ENCODE data around the gene EXD1. TPM values are rescaled to one million over a fixed set of nuclear protein-coding genes. Genes with fewer than 3 reads are reported as not detected.
A peak's percentile ranks its signal among the peaks of the same experiment; 100 is the strongest.
"Not testable (repeated sequence)": the region's sequence is repeated elsewhere in the genome, so short reads cannot be mapped to it uniquely, and the experiment has no call there.

The EXD1 gene
- total RNA-seq, 2 donors from 2014 or later = not detected

DNA sequence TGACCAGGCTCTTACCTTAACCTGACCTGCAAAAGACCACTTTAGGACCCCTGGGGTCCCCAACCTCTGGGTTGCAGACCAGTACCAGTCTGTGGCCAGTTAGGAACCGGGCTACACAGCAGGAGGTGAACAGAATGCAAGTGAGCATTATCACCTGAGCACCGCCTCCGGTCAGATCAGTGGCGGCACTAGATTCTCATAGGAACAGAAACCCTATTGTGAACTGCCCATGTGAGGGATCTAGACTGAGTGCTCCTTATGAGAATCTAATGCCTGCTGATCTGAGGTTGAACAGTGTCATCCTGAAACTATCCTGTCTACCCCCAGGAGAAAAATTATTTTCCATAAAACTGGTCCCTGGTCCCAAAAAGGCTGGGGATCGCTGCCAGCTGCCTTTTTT is 20.9 kb upstream of the EXD1 start:
- H3K27me3 Mint-ChIP-seq = no peaks in the 10 kb centered on the region
- no peak overlapping the region for H3K27ac Mint-ChIP-seq
- H3K9me3 Mint-ChIP-seq = no peaks in the 10 kb centered on the region
- DNase-seq (ENCODE audit: low spot score) = no peak
- H3K4me3 Mint-ChIP-seq = no peak overlapping the region
- H3K4me1 Mint-ChIP-seq (ENCODE audit: low read depth in 2 of 2) = no peaks in the 10 kb centered on the region
- no peak for ATAC-seq
- no peaks in the 10 kb centered on the region for H3K36me3 Mint-ChIP-seq

DNA sequence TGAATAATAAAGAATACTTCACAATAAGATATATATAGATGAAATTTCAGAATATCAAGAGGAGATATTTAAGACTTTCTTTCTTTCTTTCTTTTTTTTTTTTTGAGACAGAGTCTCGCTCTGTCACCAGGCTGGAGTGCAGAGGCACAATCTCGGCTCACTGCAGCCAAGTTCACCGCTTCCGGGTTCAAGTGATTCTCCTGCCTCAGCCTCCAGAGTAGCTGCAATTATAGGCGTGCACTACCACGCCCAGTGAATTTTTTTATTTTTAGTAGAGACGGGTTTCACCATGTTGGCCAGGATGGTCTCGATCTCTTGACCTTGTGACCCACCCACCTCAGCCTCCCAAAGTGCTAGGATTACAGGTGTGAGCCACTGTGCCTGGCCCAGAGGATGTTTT is 20.2 kb upstream of the EXD1 start:
- H3K36me3 Mint-ChIP-seq; H3K27me3 Mint-ChIP-seq; H3K4me1 Mint-ChIP-seq (ENCODE audit: low read depth in 2 of 2); H3K4me3 Mint-ChIP-seq; DNase-seq (ENCODE audit: low spot score); H3K9me3 Mint-ChIP-seq; H3K27ac Mint-ChIP-seq; ATAC-seq: not testable (repeated sequence)

DNA sequence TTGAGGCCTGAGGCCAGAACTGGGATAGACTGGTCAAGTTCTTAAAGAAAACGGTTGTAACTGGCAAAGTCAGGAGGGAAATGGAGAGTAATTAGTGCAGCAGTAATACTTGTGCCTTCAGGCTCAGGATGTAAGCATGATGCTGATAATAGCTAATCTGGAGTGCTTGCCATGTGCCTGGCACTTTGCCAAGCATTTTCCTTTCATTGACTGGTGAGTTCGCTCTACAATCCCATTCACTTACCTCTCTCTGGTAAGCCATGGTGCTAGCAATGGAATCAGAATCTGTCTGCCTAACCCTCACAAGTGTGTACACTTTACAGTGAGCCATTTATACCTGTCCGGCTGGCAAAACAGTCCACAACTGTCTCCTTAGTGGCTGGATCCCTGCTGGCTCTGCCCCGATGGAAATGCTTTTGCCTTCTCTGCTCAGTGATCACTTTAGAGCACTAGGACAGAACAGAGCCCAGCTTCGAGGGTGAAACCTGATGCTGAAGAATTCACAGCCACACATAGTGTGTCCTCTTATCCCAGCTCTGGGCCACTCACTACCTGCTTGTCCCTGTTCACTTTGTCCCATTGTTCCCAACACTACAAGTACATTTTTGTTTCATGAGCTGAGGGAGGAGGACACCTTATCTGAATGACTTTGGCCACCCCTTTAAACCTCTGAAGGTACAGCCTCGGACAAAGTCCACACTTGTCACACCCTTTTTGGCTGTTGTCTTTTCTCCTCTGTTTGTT is 10.8 kb upstream of the EXD1 start:
- peaks cover 0 to 2% of the 10 kb centered on the region in 2 donors for H3K4me1 Mint-ChIP-seq (ENCODE audit: low read depth in 2 of 2)
- no peak overlapping the region for H3K27ac Mint-ChIP-seq
- no peaks in the 10 kb centered on the region for H3K36me3 Mint-ChIP-seq
- no peak overlapping the region for H3K4me3 Mint-ChIP-seq
- H3K9me3 Mint-ChIP-seq = no peaks in the 10 kb centered on the region
- DNase-seq (ENCODE audit: low spot score) (no peak), ATAC-seq (no peak)
- no peaks in the 10 kb centered on the region for H3K27me3 Mint-ChIP-seq

DNA sequence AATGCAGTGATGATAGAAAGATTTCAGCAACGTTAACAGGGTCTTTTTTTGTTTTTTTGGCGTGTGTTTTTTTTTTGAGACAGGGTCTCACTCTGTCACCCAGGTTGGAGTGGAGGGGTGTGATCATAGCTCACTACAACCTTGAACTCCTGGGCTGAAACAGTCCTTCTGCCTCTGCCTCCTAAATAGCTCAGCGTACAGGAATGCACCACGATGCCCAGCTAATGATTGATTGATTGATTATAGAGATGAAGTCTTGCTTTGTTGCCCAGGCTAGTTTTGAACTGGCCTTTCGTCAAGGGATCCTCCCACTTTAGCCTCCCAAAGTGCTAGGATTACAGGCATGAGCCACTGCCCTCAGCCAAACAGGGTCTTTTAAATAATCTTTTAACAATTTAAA is 7.5 kb upstream of the EXD1 start:
- Mint-ChIP-seq H3K9me3 (no peaks in the 10 kb centered on the region), H3K4me1 (ENCODE audit: low read depth in 2 of 2) (peaks cover 5 to 8% of the 10 kb centered on the region in 2 donors), H3K27me3 (no peaks in the 10 kb centered on the region), H3K4me3 (no peak overlapping the region), H3K27ac (no peak overlapping the region), H3K36me3 (no peaks in the 10 kb centered on the region)
- ATAC-seq (no peak), DNase-seq (ENCODE audit: low spot score) (no peak)

GRCh38 chr15:41235929-41236328 is 5.4 kb upstream of the EXD1 start:
- H3K4me3 Mint-ChIP-seq = no peak overlapping the region
- no peaks in the 10 kb centered on the region for H3K27me3 Mint-ChIP-seq
- DNase-seq (ENCODE audit: low spot score) (no peak), ATAC-seq (no peak)
- no peaks in the 10 kb centered on the region for H3K36me3 Mint-ChIP-seq
- peaks cover 16 to 24% of the 10 kb centered on the region in 2 donors for H3K4me1 Mint-ChIP-seq (ENCODE audit: low read depth in 2 of 2)
- no peaks in the 10 kb centered on the region for H3K9me3 Mint-ChIP-seq
- no peak overlapping the region for H3K27ac Mint-ChIP-seq

- peaks cover 20 to 24% of the 10 kb centered on the region in 2 donors for H3K4me1 Mint-ChIP-seq (ENCODE audit: low read depth in 2 of 2)
- not testable (repeated sequence) for H3K9me3 Mint-ChIP-seq; DNase-seq (ENCODE audit: low spot score); H3K36me3 Mint-ChIP-seq; ATAC-seq; H3K4me3 Mint-ChIP-seq; H3K27ac Mint-ChIP-seq; H3K27me3 Mint-ChIP-seq
These were observed 4.7 kb upstream of the EXD1 start for GRCh38 chr15:41235228-41235627.

DNA sequence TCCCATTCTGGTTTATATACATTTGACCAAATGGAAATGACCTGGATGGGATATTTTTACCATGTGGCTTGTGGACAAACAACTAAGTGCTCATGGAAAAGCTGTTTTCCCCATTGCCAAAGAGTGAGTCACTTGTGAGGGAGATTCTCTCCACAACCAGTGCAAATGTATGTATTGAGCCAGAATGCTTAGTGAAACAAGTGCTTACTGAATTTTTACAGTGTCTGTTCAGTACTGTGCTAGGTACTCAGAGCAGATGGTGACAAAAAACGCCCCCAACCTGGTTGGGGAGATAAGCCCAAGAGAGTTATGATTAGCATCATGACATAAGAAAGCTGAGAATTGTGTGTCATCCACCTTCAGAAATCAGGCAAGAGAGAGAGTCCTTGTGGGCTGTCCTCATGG is 2.8 kb upstream of the EXD1 start:
- no peak overlapping the region for H3K27ac Mint-ChIP-seq
- no peaks in the 10 kb centered on the region for H3K36me3 Mint-ChIP-seq

GRCh38 chr15:41231422-41232226 is 1.1 kb upstream of the EXD1 start:
- no peaks in the 10 kb centered on the region for H3K9me3 Mint-ChIP-seq
- H3K36me3 Mint-ChIP-seq = no peaks in the 10 kb centered on the region
- H3K4me3 Mint-ChIP-seq = peak overlapping the region; percentile 84
- peaks cover 20 to 24% of the 10 kb centered on the region in 2 donors for H3K4me1 Mint-ChIP-seq (ENCODE audit: low read depth in 2 of 2)
- H3K27ac Mint-ChIP-seq = peak overlapping the region; percentile 79 to 83
- DNase-seq (ENCODE audit: low spot score) (no peak), ATAC-seq (peak in 1 of 2 donors; percentile 64)
- no peaks in the 10 kb centered on the region for H3K27me3 Mint-ChIP-seq

More for the DNA sequence above, 2.8 kb upstream of the EXD1 start:
- no peak overlapping the region for H3K4me3 Mint-ChIP-seq
- ATAC-seq = no peak
- no peak for DNase-seq (ENCODE audit: low spot score)
- H3K9me3 Mint-ChIP-seq = no peaks in the 10 kb centered on the region
- peaks cover 20 to 24% of the 10 kb centered on the region in 2 donors for H3K4me1 Mint-ChIP-seq (ENCODE audit: low read depth in 2 of 2)
- H3K27me3 Mint-ChIP-seq = no peaks in the 10 kb centered on the region

DNA sequence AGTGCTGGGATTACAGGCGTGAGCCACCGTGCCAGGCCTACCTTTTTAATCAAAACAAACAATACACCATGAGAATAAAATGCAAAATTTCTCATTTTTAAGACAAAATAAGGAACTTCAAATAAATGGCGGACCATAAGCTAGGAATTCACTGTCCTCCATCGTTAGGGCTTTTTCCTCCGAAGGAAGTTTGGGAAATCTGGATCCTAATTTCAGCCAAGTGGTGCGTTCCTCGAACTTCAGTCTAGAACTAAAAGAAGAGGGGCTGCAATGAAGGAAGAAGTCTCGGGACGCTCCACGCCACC is 260 bp downstream of the EXD1 start:
- H3K27me3 Mint-ChIP-seq = no peaks in the 10 kb centered on the region
- H3K27ac Mint-ChIP-seq = peak overlapping the region; percentile 79 to 83
- ATAC-seq (no peak), DNase-seq (ENCODE audit: low spot score) (no peak)
- no peaks in the 10 kb centered on the region for H3K36me3 Mint-ChIP-seq
- no peaks in the 10 kb centered on the region for H3K9me3 Mint-ChIP-seq
- H3K4me3 Mint-ChIP-seq = peak overlapping the region; percentile 84
- peaks cover 20 to 24% of the 10 kb centered on the region in 2 donors for H3K4me1 Mint-ChIP-seq (ENCODE audit: low read depth in 2 of 2)

GRCh38 chr15:41219381-41219780 is 11.2 kb downstream of the EXD1 start:
- H3K4me1 Mint-ChIP-seq (ENCODE audit: low read depth in 2 of 2) = no peaks in the 10 kb centered on the region
- H3K9me3 Mint-ChIP-seq = no peaks in the 10 kb centered on the region
- H3K27me3 Mint-ChIP-seq = peaks cover 20 to 51% of the 10 kb centered on the region in 2 donors
- ATAC-seq (no peak), DNase-seq (ENCODE audit: low spot score) (no peak)
- H3K27ac Mint-ChIP-seq = no peak overlapping the region
- H3K4me3 Mint-ChIP-seq = no peak overlapping the region
- no peaks in the 10 kb centered on the region for H3K36me3 Mint-ChIP-seq

DNA sequence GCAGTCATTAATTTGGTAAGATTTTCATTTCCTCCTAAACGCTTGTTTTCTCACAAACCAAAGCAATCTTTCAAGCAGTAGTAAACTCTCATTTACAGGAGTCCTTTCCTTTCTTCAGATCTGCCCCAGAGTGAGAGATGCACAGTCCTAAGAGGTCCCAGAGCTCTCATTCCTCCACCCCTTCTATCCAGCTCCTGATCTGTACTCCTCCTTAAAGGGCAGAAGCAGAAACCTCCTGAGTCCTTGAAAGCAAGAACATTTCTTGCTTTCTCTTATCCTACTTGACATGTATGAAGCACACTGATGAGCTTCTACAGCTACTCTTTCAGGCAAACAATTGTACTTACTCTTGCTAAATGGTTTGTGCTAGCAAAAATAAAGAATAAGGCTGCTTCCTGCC is 11.7 kb downstream of the EXD1 start:
- Mint-ChIP-seq H3K4me3 (no peak overlapping the region), H3K4me1 (ENCODE audit: low read depth in 2 of 2) (no peaks in the 10 kb centered on the region), H3K27ac (no peak overlapping the region), H3K9me3 (no peaks in the 10 kb centered on the region), H3K27me3 (peaks cover 17 to 52% of the 10 kb centered on the region in 2 donors), H3K36me3 (no peaks in the 10 kb centered on the region)
- DNase-seq (ENCODE audit: low spot score) (no peak), ATAC-seq (no peak)

DNA sequence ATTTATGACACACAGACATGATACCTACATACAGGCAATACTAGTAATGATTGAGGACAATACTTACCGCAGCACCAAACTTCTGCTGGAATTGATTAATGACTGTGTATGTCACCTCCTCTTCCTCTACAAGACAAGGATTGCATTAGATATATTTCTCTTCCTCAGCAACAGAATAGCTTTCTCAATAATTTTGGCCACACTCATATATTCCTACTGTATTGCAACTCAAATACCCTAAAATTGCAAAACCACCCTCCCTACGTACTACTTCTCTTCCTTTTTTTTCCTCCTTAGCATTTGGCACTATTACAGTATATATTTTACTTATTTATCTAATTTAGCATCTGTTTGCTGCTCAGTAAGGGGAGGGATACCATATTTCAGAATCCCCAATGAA is 14.8 kb downstream of the EXD1 start:
- Mint-ChIP-seq H3K4me3 (no peak overlapping the region), H3K36me3 (no peaks in the 10 kb centered on the region), H3K27ac (no peak overlapping the region), H3K27me3 (peaks cover 12 to 46% of the 10 kb centered on the region in 2 donors), H3K9me3 (no peaks in the 10 kb centered on the region), H3K4me1 (ENCODE audit: low read depth in 2 of 2) (no peaks in the 10 kb centered on the region)
- DNase-seq (ENCODE audit: low spot score) = no peak
- ATAC-seq = no peak

GRCh38 chr15:41207687-41208448 is 22.7 kb downstream of the EXD1 start:
- no peak overlapping the region for H3K4me3 Mint-ChIP-seq
- no peak overlapping the region for H3K27ac Mint-ChIP-seq
- no peaks in the 10 kb centered on the region for H3K9me3 Mint-ChIP-seq
- no peak for DNase-seq (ENCODE audit: low spot score)
- no peak for ATAC-seq
- H3K27me3 Mint-ChIP-seq = peaks cover 7 to 17% of the 10 kb centered on the region in 2 donors
- H3K4me1 Mint-ChIP-seq (ENCODE audit: low read depth in 2 of 2) = no peaks in the 10 kb centered on the region
- no peaks in the 10 kb centered on the region for H3K36me3 Mint-ChIP-seq

- Mint-ChIP-seq H3K27ac (no peak overlapping the region), H3K36me3 (no peaks in the 10 kb centered on the region), H3K9me3 (no peaks in the 10 kb centered on the region), H3K27me3 (peaks cover 4 to 10% of the 10 kb centered on the region in 2 donors), H3K4me3 (no peak overlapping the region), H3K4me1 (ENCODE audit: low read depth in 2 of 2) (no peaks in the 10 kb centered on the region)
- DNase-seq (ENCODE audit: low spot score) (no peak), ATAC-seq (no peak)
These were observed 25.2 kb downstream of the EXD1 start for GRCh38 chr15:41205315-41205714.
